ENCODE measurements around the gene FOXP2. TPM values are rescaled to one million over a fixed set of nuclear protein-coding genes. Genes with fewer than 3 reads are reported as not detected.

Gene FOXP2
- total RNA-seq, 1 donor from 2014 or later: 10.1 TPM

DNA sequence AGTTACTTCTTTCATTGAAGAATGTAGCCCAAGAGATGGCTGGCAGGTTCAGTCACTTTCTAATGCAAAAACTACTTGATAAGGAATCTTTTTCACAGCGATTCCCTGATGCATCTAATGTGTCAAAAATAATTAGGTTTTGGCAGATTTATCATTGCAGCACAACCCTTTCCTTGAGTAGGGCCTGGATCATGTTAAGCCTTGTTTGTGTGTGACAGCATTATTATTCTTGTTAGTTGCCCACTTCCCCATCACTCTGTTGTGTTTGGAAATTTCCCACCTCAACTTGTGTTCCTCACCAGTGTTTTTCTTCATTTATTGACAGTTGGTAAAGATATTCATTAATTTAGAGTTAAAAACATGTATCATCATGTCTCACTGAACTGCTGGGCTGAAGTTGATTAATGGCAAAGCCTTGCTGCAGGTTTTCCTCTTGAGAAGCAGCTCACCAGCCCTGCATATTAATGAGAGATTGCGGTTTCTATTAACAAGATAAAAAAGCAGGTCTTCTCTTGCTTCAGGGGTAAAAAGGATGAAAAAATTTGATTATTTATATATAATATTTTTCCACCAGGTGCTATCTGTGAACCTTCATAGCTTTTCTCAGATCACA lies 273.9 kb downstream of the FOXP2 start:
- no peaks in the 10 kb centered on the region for H3K36me3 ChIP-seq
- no peaks in the 10 kb centered on the region for H3K9me3 ChIP-seq
- TF ChIP-seq, protein P1, sequence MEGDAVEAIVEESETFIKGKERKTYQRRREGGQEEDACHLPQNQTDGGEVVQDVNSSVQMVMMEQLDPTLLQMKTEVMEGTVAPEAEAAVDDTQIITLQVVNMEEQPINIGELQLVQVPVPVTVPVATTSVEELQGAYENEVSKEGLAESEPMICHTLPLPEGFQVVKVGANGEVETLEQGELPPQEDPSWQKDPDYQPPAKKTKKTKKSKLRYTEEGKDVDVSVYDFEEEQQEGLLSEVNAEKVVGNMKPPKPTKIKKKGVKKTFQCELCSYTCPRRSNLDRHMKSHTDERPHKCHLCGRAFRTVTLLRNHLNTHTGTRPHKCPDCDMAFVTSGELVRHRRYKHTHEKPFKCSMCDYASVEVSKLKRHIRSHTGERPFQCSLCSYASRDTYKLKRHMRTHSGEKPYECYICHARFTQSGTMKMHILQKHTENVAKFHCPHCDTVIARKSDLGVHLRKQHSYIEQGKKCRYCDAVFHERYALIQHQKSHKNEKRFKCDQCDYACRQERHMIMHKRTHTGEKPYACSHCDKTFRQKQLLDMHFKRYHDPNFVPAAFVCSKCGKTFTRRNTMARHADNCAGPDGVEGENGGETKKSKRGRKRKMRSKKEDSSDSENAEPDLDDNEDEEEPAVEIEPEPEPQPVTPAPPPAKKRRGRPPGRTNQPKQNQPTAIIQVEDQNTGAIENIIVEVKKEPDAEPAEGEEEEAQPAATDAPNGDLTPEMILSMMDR (IDR thresholded peaks at IDR 0.05): no peak
- no peak overlapping the region for H3K4me3 ChIP-seq
- H3K27ac ChIP-seq: no peak overlapping the region
- no peaks in the 10 kb centered on the region for H3K4me1 ChIP-seq
- H3K27me3 ChIP-seq (ENCODE audit: low read depth): no peaks in the 10 kb centered on the region
- intact Hi-C loops (cut with DNase I): no loop called here
- no peak for ATAC-seq
- no peak for DNase-seq

GRCh38 chr7:114689406-114689805 lies 274.8 kb downstream of the FOXP2 start:
- H3K36me3 ChIP-seq: no peaks in the 10 kb centered on the region
- intact Hi-C loops (cut with DNase I): no loop called here
- no peaks in the 10 kb centered on the region for H3K4me1 ChIP-seq
- no peak overlapping the region for H3K27ac ChIP-seq
- ATAC-seq (no peak), DNase-seq (no peak)
- no peaks in the 10 kb centered on the region for H3K9me3 ChIP-seq
- H3K27me3 ChIP-seq (ENCODE audit: low read depth): no peaks in the 10 kb centered on the region
- no peak overlapping the region for H3K4me3 ChIP-seq
- TF ChIP-seq, protein P1 (IDR thresholded peaks at IDR 0.05): no peak

GRCh38 chr7:114691605-114692004 lies 277.0 kb downstream of the FOXP2 start:
- ATAC-seq (no peak), DNase-seq (no peak)
- no peaks in the 10 kb centered on the region for H3K36me3 ChIP-seq
- no peaks in the 10 kb centered on the region for H3K27me3 ChIP-seq (ENCODE audit: low read depth)
- H3K4me1 ChIP-seq: no peaks in the 10 kb centered on the region
- TF ChIP-seq, protein P1 (IDR thresholded peaks at IDR 0.05): no peak
- H3K4me3 ChIP-seq: no peak overlapping the region
- intact Hi-C loops (cut with DNase I): no loop called here
- no peaks in the 10 kb centered on the region for H3K9me3 ChIP-seq
- no peak overlapping the region for H3K27ac ChIP-seq

- H3K4me3 ChIP-seq: no peak overlapping the region
- DNase-seq (no peak), ATAC-seq (no peak)
- no peaks in the 10 kb centered on the region for H3K9me3 ChIP-seq
- H3K27me3 ChIP-seq (ENCODE audit: low read depth): no peaks in the 10 kb centered on the region
- intact Hi-C loops (cut with DNase I): no loop called here
- no peak overlapping the region for H3K27ac ChIP-seq
- TF ChIP-seq, protein P1 (IDR thresholded peaks at IDR 0.05): no peak
- H3K4me1 ChIP-seq: no peaks in the 10 kb centered on the region
- H3K36me3 ChIP-seq: no peaks in the 10 kb centered on the region
These were observed 280.6 kb downstream of the FOXP2 start for GRCh38 chr7:114695182-114695581.

- Histone ChIP-seq H3K36me3 (no peaks in the 10 kb centered on the region), H3K4me1 (no peaks in the 10 kb centered on the region), H3K9me3 (no peaks in the 10 kb centered on the region), H3K4me3 (no peak overlapping the region), H3K27me3 (ENCODE audit: low read depth) (no peaks in the 10 kb centered on the region), H3K27ac (no peak overlapping the region)
- ATAC-seq (no peak), DNase-seq (no peak)
- TF ChIP-seq, protein P1 (IDR thresholded peaks at IDR 0.05): no peak
- intact Hi-C loops (cut with DNase I): no loop called here
These were observed 285.8 kb downstream of the FOXP2 start for GRCh38 chr7:114700247-114700928.

Measured in lower lobe of right lung (tissue), 2 donors.